ENCODE results near the gene TFEB. TPM values are rescaled to one million over a fixed set of nuclear protein-coding genes. Genes with fewer than 3 reads are reported as not detected.

Gene TFEB
- total and polyA plus RNA-seq, 2 of the 8 experiments (the other 6 are each of a cell fraction or from before 2014, with no cell fraction given): 2.3 to 6.7 TPM

DNA sequence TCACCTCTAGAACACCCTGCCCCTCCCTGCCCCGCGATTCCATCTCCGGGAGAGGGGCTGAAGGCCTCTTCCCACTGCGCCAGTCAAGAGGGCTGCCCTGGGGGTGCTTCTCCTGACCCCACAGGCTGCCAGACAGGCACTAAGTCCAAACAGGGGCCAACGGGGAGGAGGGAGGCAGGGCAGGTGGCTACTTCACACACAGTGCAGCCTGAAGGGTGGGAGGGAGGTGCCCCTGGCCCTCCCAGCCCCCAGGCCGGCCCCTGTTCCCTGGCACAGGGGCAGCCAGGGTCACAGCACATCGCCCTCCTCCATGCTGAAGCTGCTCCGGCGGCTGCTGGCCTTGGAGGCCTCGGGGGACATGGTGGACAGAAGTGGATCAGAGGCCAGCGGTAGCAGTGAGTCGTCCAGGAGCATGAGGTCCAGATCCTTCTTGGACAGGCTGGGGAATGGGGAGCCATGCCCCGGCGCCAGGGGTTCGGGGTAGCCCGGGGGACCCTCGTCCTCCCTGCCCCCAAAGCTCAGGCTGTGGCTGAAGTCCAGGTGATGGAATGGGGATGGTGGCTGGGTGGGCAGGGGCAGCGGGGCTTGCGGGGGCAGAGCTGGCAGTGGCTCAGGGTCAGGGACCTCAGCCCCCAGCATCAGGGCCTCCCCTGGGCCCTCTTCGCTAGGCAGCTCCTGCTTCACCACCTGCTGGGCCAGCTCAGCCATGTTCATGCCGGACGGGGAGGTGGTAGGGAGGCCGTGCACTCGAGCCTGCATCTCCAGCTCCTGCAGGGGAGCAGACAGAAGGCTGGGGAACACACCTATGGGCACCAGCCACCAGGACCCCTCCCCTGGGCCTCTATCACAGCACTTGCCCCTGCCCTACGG is 50.9 kb downstream of the TFEB start:
- H2AK5ac ChIP-seq (ENCODE audit: low read depth, low read length): no peak overlapping the region
- H3K14ac ChIP-seq (ENCODE audit: insufficient read length): no peak overlapping the region
- H3K79me1 ChIP-seq (ENCODE audit: low read depth, low read length): no peaks in the 10 kb centered on the region
- peaks cover 5 to 40% (median 18%) of the 10 kb centered on the region in 4 experiments for H3K4me1 ChIP-seq (replicated peaks in 1 of 4; ENCODE audit: control insufficient read depth in 3 of 4, insufficient read depth in 4 of 4, low read length in 3 of 4)
- H3K36me3 ChIP-seq (ENCODE audit: control insufficient read depth in 2 of 4, insufficient read depth in 4 of 4, low read length in 3 of 4): no peaks in the 10 kb centered on the region
- no peak overlapping the region for H4K91ac ChIP-seq (replicated peaks; ENCODE audit: insufficient read length, low read length)
- no peak for FAIRE-seq
- no peak overlapping the region for H4K5ac ChIP-seq (ENCODE audit: insufficient read length, low read depth, low read length)
- H3K79me2 ChIP-seq (ENCODE audit: control insufficient read depth in 1 of 2, insufficient read depth in 2 of 2, low read length in 2 of 2): no peaks in the 10 kb centered on the region
- CTCF ChIA-PET (ENCODE audit: partially characterized antibody): interaction anchor here (0.6 to 14.1 kb wide), 61 partner anchors 9 to 342 kb away, joined by 3 to 299 read pairs (median 6); no protein-coding TSS in a partner anchor
- no peaks in the 10 kb centered on the region for H4K20me1 ChIP-seq (replicated peaks in 1 of 2; ENCODE audit: control insufficient read depth in 1 of 2, insufficient read depth in 2 of 2, low read length in 2 of 2)
- H2BK5ac ChIP-seq (ENCODE audit: low read depth, low read length): no peak overlapping the region
- H3K23me2 ChIP-seq (ENCODE audit: low read depth, low read length): peaks cover 5% of the 10 kb centered on the region; the same call in 1 of the 2 replicates
- no peak overlapping the region for H3K23ac ChIP-seq (ENCODE audit: insufficient read length)
- H3K27me3 ChIP-seq (replicated peaks in 1 of 4; ENCODE audit: control insufficient read depth in 3 of 4, extremely low read depth in 1 of 4, insufficient read depth in 3 of 4, low read length in 3 of 4): peaks cover 0 to 11% (median 4%) of the 10 kb centered on the region in 4 experiments; a peak in 4 of 7 replicates
- H2BK12ac ChIP-seq (ENCODE audit: low read depth, low read length): no peak overlapping the region
- no peak overlapping the region for H3K18ac ChIP-seq (ENCODE audit: extremely low read depth, low read length)
- H3K56ac ChIP-seq (replicated peaks; ENCODE audit: insufficient read length, low read depth, low read length): no peak overlapping the region
- no peak overlapping the region for H3K4me3 ChIP-seq (ENCODE audit: extremely low read depth in 1 of 4, insufficient read depth in 2 of 4, low read depth in 3 of 4, low read length in 4 of 4)
- H3K9me3 ChIP-seq (ENCODE audit: insufficient read depth in 2 of 2, low read depth in 1 of 2, low read length in 1 of 2): no peaks in the 10 kb centered on the region
- POLR2A ChIA-PET (ENCODE audit: partially characterized antibody): interaction anchor here (0.7 to 1.9 kb wide), 7 partner anchors 40 to 314 kb away, joined by 3 to 10 read pairs (median 4); partner anchors contain the start of gene MDFI
- DNase-seq (ENCODE audit: low read depth in 1 of 2, low spot score in 2 of 2): no peak
- H2BK15ac ChIP-seq (ENCODE audit: low read length): no peak overlapping the region; the same call in 1 of the 2 replicates
- no peak overlapping the region for H3K27ac ChIP-seq (ENCODE audit: low read depth, low read length)
- no peak overlapping the region for H2BK120ac ChIP-seq (replicated peaks; ENCODE audit: low read depth, low read length)
- H4K8ac ChIP-seq (ENCODE audit: extremely low read depth, insufficient read depth, low read length): peak overlapping the region; percentile 45; the same call in 1 of the 2 replicates
- H2AFZ ChIP-seq (ENCODE audit: low read length): no peak overlapping the region
- H3K9ac ChIP-seq (replicated peaks in 1 of 4; ENCODE audit: extremely low read depth in 1 of 4, low read depth in 3 of 4, low read length in 3 of 4): no peak overlapping the region
- no peak overlapping the region for H2BK20ac ChIP-seq (ENCODE audit: low read length)
- no peak overlapping the region for H3K4me2 ChIP-seq (ENCODE audit: insufficient read depth in 1 of 2, low read depth in 2 of 2, low read length in 2 of 2)
- 87% methylated on average over 16 of the region's 25 CpGs; no CpG with 5 or more reads in 1 of the 2 experiments for WGBS, 2 experiments (ENCODE audit: extremely low coverage in 1 of 2, insufficient coverage in 1 of 2, insufficient read length in 1 of 2, insufficient replicate concordance in 2 of 2, low coverage in 1 of 2, low lambda C conversion rate in 2 of 2, missing lambda C conversion rate in 1 of 2)
- no peak overlapping the region for H3K4ac ChIP-seq (replicated peaks; ENCODE audit: insufficient read length, low read depth, low read length)
- TF ChIP-seq, protein P1, sequence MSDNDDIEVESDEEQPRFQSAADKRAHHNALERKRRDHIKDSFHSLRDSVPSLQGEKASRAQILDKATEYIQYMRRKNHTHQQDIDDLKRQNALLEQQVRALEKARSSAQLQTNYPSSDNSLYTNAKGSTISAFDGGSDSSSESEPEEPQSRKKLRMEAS (IDR thresholded peaks at IDR 0.05): no peak
- no peak for TF ChIP-seq HDAC6 (IDR thresholded peaks at IDR 0.05; ENCODE audit: low read depth, low read length)
- TF ChIP-seq ZNF274 (IDR thresholded peaks at IDR 0.05; ENCODE audit: borderline replicate concordance, extremely low read depth, low read length): no peak
- no peak for TF ChIP-seq SIN3A (conservative IDR thresholded peaks at IDR 0.05 in 1 of 2, IDR thresholded peaks at IDR 0.05 in 1 of 2; ENCODE audit: low read depth in 1 of 2, low read length in 2 of 2)
- TF ChIP-seq TAF1 (IDR thresholded peaks at IDR 0.05; ENCODE audit: low read depth, low read length): no peak
- no peak for TF ChIP-seq EGR1 (IDR thresholded peaks at IDR 0.05; ENCODE audit: borderline replicate concordance, low read depth, low read length)
- TF ChIP-seq JUN (IDR thresholded peaks at IDR 0.05; ENCODE audit: low read depth, low read length): no peak
- no peak for TF ChIP-seq SP2 (IDR thresholded peaks at IDR 0.05; ENCODE audit: low read length)
- TF ChIP-seq ASH2L (IDR thresholded peaks at IDR 0.05; ENCODE audit: low read length): no peak
- no peak for TF ChIP-seq SIX5 (IDR thresholded peaks at IDR 0.05; ENCODE audit: low read depth, low read length)
- TF ChIP-seq RAD21 (IDR thresholded peaks at IDR 0.05 in 1 of 2, conservative IDR thresholded peaks at IDR 0.05 in 1 of 2; ENCODE audit: low read depth in 2 of 2, low read length in 2 of 2): no peak
- TF ChIP-seq CEBPB (IDR thresholded peaks at IDR 0.05; ENCODE audit: low read depth, low read length): no peak
